Smooth muscle cell (in vitro differentiated cells): Measurements from ENCODE around the gene PPIP5K2. TPM values are rescaled to one million over a fixed set of nuclear protein-coding genes. Genes with fewer than 3 reads are reported as not detected.

Experiments
- DNase-seq: peaks from one replicate; lab custom pipeline; 2025; ENCODE audit not compliant: unreplicated experiment; lab: John Stamatoyannopoulos, UW
- H2AFZ ChIP-seq: fragments of 200-600 bp; sonication (generic); 2 replicates; pipeline ENCODE4 v1.6.0; 2016; ENCODE audit warnings: antibody characterized with exemption, low read depth, mild to moderate bottlenecking
- H3F3A ChIP-seq: fragments of 200-600 bp; sonication (generic); 2 replicates; pipeline ENCODE4 v1.6.0; 2017; ENCODE audit warnings: antibody characterized with exemption, low read depth
- H3K27ac ChIP-seq: fragments of 200-600 bp; sonication (generic); 2 replicates; pipeline ENCODE4 v1.5.1; 2016; ENCODE audit warnings: low read depth, mild to moderate bottlenecking
- H3K27me3 ChIP-seq: fragments of 200-600 bp; sonication (generic); 2 replicates; pipeline ENCODE4 v1.6.1; 2016; ENCODE audit warnings: low read depth, mild to moderate bottlenecking
- H3K36me3 ChIP-seq: fragments of 200-600 bp; sonication (generic); 2 replicates; pipeline ENCODE4 v1.5.1; 2016; ENCODE audit warnings: low read depth
- H3K4me1 ChIP-seq: fragments of 200-600 bp; sonication (generic); 2 replicates; pipeline ENCODE4 v1.5.1; 2016; ENCODE audit warnings: low read depth
- H3K4me2 ChIP-seq: fragments of 200-600 bp; sonication (generic); 2 replicates; pipeline ENCODE4 v1.6.0; 2016; ENCODE audit warnings: mild to moderate bottlenecking
- H3K4me3 ChIP-seq: fragments of 200-600 bp; sonication (generic); 2 replicates; pipeline ENCODE4 v1.5.1; 2016; ENCODE audit warnings: mild to moderate bottlenecking
- H3K79me2 ChIP-seq: fragments of 200-600 bp; sonication (generic); 2 replicates; pipeline ENCODE4 v1.6.0; 2016; ENCODE audit warnings: low read depth, mild to moderate bottlenecking
- H3K9ac ChIP-seq: fragments of 200-600 bp; sonication (generic); 2 replicates; pipeline ENCODE4 v1.6.0; 2016; ENCODE audit warnings: low read depth
- H3K9me3 ChIP-seq: fragments of 200-600 bp; sonication (generic); replicated peaks from 2 replicates; pipeline ENCODE4 v1.5.1; 2016; ENCODE audit warnings: low read depth
- H4K20me1 ChIP-seq: fragments of 200-600 bp; sonication (generic); 2 replicates; pipeline ENCODE4 v1.6.0; 2016; ENCODE audit warnings: low read depth
- WGBS: methylation state at CpG from one replicate; pipeline ENCODE4 v1.1.7; 2016; ENCODE audit warnings: low lambda C conversion rate; 5-methylcytosine and 5-hydroxymethylcytosine counted together
- polyA plus RNA-seq: library from polyadenylated mRNA; unstranded; fragments of >200 nt; fragmentation: Nextera tagmentation; extraction: Ambion mirVana; gene quantifications from 2 replicates; pipeline ENCODE4 v1.2.1, GENCODE V29; 2016
- total RNA-seq: library from RNA; depleted of rRNA; stranded (reverse); fragments of >200 nt; gene quantifications from 2 replicates; pipeline ENCODE4 v1.2.3, GENCODE V29; 2014
- TF ChIP-seq, protein P1 (sequence below): fragments of 200-600 bp; sonication (generic); IDR thresholded peaks from 2 replicates; pipeline ENCODE4 v1.5.1; 2017; ENCODE audit warnings: borderline replicate concordance, mild to moderate bottlenecking, antibody characterized with exemption; ENCODE audit not compliant: insufficient read depth, poor library complexity, severe bottlenecking

PPIP5K2 gene
- total and polyA plus RNA-seq, 2 experiments from 2014 or later, result 22.6 to 90.3 TPM

DNA sequence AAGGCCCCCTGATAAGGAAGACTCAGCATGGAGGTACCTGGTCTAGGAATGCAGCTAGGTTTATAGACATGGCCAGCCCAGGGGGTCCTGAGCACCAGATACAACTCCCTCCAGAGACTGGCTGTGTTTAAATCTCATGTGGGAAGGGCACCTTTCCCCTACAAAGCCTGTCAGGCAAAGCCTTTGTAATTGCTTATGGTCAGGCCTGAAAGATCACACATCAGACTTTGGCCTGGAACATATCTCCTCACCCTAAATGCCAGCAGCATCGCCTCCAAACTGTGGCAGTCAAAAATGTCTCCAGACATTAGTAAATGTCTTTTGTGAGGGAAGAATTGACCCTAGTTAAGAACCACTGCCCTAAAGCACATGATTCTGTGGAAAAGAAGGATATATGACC lies 86.9 kb downstream of the PPIP5K2 start:
- H3K4me3 ChIP-seq, result no peak overlapping the region
- H3K79me2 ChIP-seq, result no peaks in the 10 kb centered on the region
- no peaks in the 10 kb centered on the region for H3K4me1 ChIP-seq
- no peak overlapping the region for H3K27ac ChIP-seq
- H4K20me1 ChIP-seq, result no peaks in the 10 kb centered on the region
- H2AFZ ChIP-seq, result no peak overlapping the region
- H3K36me3 ChIP-seq, result peaks cover 5% of the 10 kb centered on the region
- TF ChIP-seq, protein P1, sequence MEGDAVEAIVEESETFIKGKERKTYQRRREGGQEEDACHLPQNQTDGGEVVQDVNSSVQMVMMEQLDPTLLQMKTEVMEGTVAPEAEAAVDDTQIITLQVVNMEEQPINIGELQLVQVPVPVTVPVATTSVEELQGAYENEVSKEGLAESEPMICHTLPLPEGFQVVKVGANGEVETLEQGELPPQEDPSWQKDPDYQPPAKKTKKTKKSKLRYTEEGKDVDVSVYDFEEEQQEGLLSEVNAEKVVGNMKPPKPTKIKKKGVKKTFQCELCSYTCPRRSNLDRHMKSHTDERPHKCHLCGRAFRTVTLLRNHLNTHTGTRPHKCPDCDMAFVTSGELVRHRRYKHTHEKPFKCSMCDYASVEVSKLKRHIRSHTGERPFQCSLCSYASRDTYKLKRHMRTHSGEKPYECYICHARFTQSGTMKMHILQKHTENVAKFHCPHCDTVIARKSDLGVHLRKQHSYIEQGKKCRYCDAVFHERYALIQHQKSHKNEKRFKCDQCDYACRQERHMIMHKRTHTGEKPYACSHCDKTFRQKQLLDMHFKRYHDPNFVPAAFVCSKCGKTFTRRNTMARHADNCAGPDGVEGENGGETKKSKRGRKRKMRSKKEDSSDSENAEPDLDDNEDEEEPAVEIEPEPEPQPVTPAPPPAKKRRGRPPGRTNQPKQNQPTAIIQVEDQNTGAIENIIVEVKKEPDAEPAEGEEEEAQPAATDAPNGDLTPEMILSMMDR, result no peak
- no peak for DNase-seq
- H3F3A ChIP-seq, result no peaks in the 10 kb centered on the region
- no peak overlapping the region for H3K9ac ChIP-seq
- WGBS, result 96% methylated on average over 1 of the region's 1 CpG
- H3K27me3 ChIP-seq, result no peaks in the 10 kb centered on the region
- no peaks in the 10 kb centered on the region for H3K9me3 ChIP-seq
- no peak overlapping the region for H3K4me2 ChIP-seq

GRCh38 chr5:103207653-103208052 lies 87.6 kb downstream of the PPIP5K2 start:
- Histone ChIP-seq H4K20me1 (no peaks in the 10 kb centered on the region), H3K27me3 (no peaks in the 10 kb centered on the region), H3K9ac (no peak overlapping the region), H3F3A (no peaks in the 10 kb centered on the region), H3K4me3 (no peak overlapping the region), H3K9me3 (no peaks in the 10 kb centered on the region), H3K27ac (no peak overlapping the region), H3K36me3 (peaks cover 5% of the 10 kb centered on the region), H3K4me2 (no peak overlapping the region), H3K79me2 (no peaks in the 10 kb centered on the region), H3K4me1 (no peaks in the 10 kb centered on the region), H2AFZ (no peak overlapping the region)
- DNase-seq, result no peak
- TF ChIP-seq, protein P1, result no peak

- Histone ChIP-seq H3K4me3 (no peak overlapping the region), H3K4me2 (no peak overlapping the region), H3K36me3 (peaks cover 5% of the 10 kb centered on the region), H4K20me1 (no peaks in the 10 kb centered on the region), H3K27me3 (no peaks in the 10 kb centered on the region), H2AFZ (no peak overlapping the region), H3K9me3 (no peaks in the 10 kb centered on the region), H3K9ac (no peak overlapping the region), H3F3A (no peaks in the 10 kb centered on the region), H3K79me2 (no peaks in the 10 kb centered on the region), H3K27ac (no peak overlapping the region), H3K4me1 (peaks cover 3% of the 10 kb centered on the region)
- TF ChIP-seq, protein P1, result no peak
- 86% methylated on average over 2 of the region's 2 CpGs for WGBS
- no peak for DNase-seq
Observed at GRCh38 chr5:103208460-103208859, 88.4 kb downstream of the PPIP5K2 start.

- Histone ChIP-seq H2AFZ (no peak overlapping the region), H3K79me2 (no peaks in the 10 kb centered on the region), H3K9me3 (no peaks in the 10 kb centered on the region), H3K27me3 (no peaks in the 10 kb centered on the region), H3K4me2 (no peak overlapping the region), H3K27ac (no peak overlapping the region), H3K4me1 (peaks cover 9% of the 10 kb centered on the region), H3K9ac (no peak overlapping the region), H3K36me3 (peaks cover 5% of the 10 kb centered on the region), H3F3A (no peaks in the 10 kb centered on the region), H3K4me3 (no peak overlapping the region), H4K20me1 (no peaks in the 10 kb centered on the region)
- TF ChIP-seq, protein P1, result no peak
- no peak for DNase-seq
Observed at GRCh38 chr5:103209065-103209464, 89.0 kb downstream of the PPIP5K2 start.
